Osteocyte (in vitro differentiated cells): Measurements from ENCODE around the gene SORCS3. TPM values are rescaled to one million over a fixed set of nuclear protein-coding genes. Genes with fewer than 3 reads are reported as not detected.
"Not testable (repeated sequence)": the region's sequence is repeated elsewhere in the genome, so short reads cannot be mapped to it uniquely, and the experiment has no call there.

Experiments used
- DNase-seq: peaks from one replicate; pipeline ENCODE4 v3.0.0; 2021; ENCODE audit warnings: mixed read lengths; ENCODE audit not compliant: unreplicated experiment; ENCODE audit errors: extremely low spot score
- H3K27ac Mint-ChIP-seq: one replicate; pipeline ENCODE4 v1.8.0; 2021; ENCODE audit warnings: mild to moderate bottlenecking, mixed read lengths; ENCODE audit not compliant: unreplicated experiment
- H3K27me3 Mint-ChIP-seq: one replicate; pipeline ENCODE4 v1.8.0; 2021; ENCODE audit warnings: mixed read lengths; ENCODE audit not compliant: unreplicated experiment
- H3K36me3 Mint-ChIP-seq: one replicate; pipeline ENCODE4 v1.8.0; 2021; ENCODE audit warnings: mixed read lengths; ENCODE audit not compliant: unreplicated experiment
- H3K4me1 Mint-ChIP-seq: one replicate; pipeline ENCODE4 v1.8.0; 2021; ENCODE audit warnings: mixed read lengths; ENCODE audit not compliant: unreplicated experiment
- H3K4me3 Mint-ChIP-seq: one replicate; pipeline ENCODE4 v1.8.0; 2021; ENCODE audit warnings: mild to moderate bottlenecking, moderate library complexity, mixed read lengths; ENCODE audit not compliant: unreplicated experiment
- H3K9me3 Mint-ChIP-seq: one replicate; pipeline ENCODE4 v1.8.0; 2021; ENCODE audit warnings: mixed read lengths; ENCODE audit not compliant: unreplicated experiment
- CTCF ChIP-seq: fragments of 200-600 bp; sonication (generic); IDR thresholded peaks from 2 replicates; pipeline ENCODE4 v1.5.0; 2021; ENCODE audit warnings: antibody characterized with exemption, mild to moderate bottlenecking, moderate library complexity
- total RNA-seq: library from RNA; stranded (reverse); gene quantifications from 2 replicates; pipeline ENCODE4 v1.2.1, GENCODE V29; 2021

The SORCS3 gene
- total RNA-seq, 1 donor from 2014 or later, result not detected

- Mint-ChIP-seq H3K27me3 (no peaks in the 10 kb centered on the region), H3K9me3 (peaks cover 9% of the 10 kb centered on the region)
Measured at GRCh38 chr10:104689547-104689946, 48.5 kb downstream of the SORCS3 start.

GRCh38 chr10:104690101-104690500, 49.0 kb downstream of the SORCS3 start:
- Mint-ChIP-seq H3K4me3 (no peak overlapping the region), H3K27me3 (no peaks in the 10 kb centered on the region), H3K36me3 (no peaks in the 10 kb centered on the region)

More at GRCh38 chr10:104689547-104689946, 48.5 kb downstream of the SORCS3 start:
- TF ChIP-seq CTCF, result no peak
- Mint-ChIP-seq H3K27ac (no peak overlapping the region), H3K4me3 (no peak overlapping the region), H3K4me1 (no peaks in the 10 kb centered on the region), H3K36me3 (no peaks in the 10 kb centered on the region)
- peak; percentile 57 for DNase-seq

GRCh38 chr10:104690959-104691358, 49.9 kb downstream of the SORCS3 start:
- Mint-ChIP-seq H3K4me1 (no peaks in the 10 kb centered on the region), H3K36me3 (no peaks in the 10 kb centered on the region), H3K27ac (no peak overlapping the region), H3K27me3 (no peaks in the 10 kb centered on the region), H3K4me3 (no peak overlapping the region), H3K9me3 (peaks cover 9% of the 10 kb centered on the region)
- TF ChIP-seq CTCF, result no peak
- peak; percentile 32 for DNase-seq

More at GRCh38 chr10:104690101-104690500, 49.0 kb downstream of the SORCS3 start:
- H3K9me3 Mint-ChIP-seq, result peaks cover 9% of the 10 kb centered on the region
- DNase-seq, result peak; percentile 53
- no peak overlapping the region for H3K27ac Mint-ChIP-seq
- no peak for TF ChIP-seq CTCF
- H3K4me1 Mint-ChIP-seq, result no peaks in the 10 kb centered on the region

GRCh38 chr10:104694074-104694473, 53.0 kb downstream of the SORCS3 start:
- no peaks in the 10 kb centered on the region for H3K27me3 Mint-ChIP-seq
- H3K4me3 Mint-ChIP-seq, result no peak overlapping the region
- H3K27ac Mint-ChIP-seq, result no peak overlapping the region
- no peak for TF ChIP-seq CTCF
- H3K4me1 Mint-ChIP-seq, result no peaks in the 10 kb centered on the region
- no peak for DNase-seq
- peaks cover 9% of the 10 kb centered on the region for H3K9me3 Mint-ChIP-seq
- H3K36me3 Mint-ChIP-seq, result no peaks in the 10 kb centered on the region

- not testable (repeated sequence) for H3K4me3 Mint-ChIP-seq
Measured at GRCh38 chr10:104703262-104703661, 62.2 kb downstream of the SORCS3 start.

GRCh38 chr10:104706886-104707285, 65.8 kb downstream of the SORCS3 start:
- no peaks in the 10 kb centered on the region for H3K36me3 Mint-ChIP-seq

More at GRCh38 chr10:104703262-104703661, 62.2 kb downstream of the SORCS3 start:
- not testable (repeated sequence) for H3K27ac Mint-ChIP-seq, H3K27me3 Mint-ChIP-seq, H3K9me3 Mint-ChIP-seq, H3K36me3 Mint-ChIP-seq, DNase-seq, H3K4me1 Mint-ChIP-seq

More at GRCh38 chr10:104706886-104707285, 65.8 kb downstream of the SORCS3 start:
- Mint-ChIP-seq H3K4me1 (no peaks in the 10 kb centered on the region), H3K9me3 (no peaks in the 10 kb centered on the region), H3K27ac (no peak overlapping the region), H3K4me3 (no peak overlapping the region), H3K27me3 (no peaks in the 10 kb centered on the region)
- no peak for DNase-seq
- no peak for TF ChIP-seq CTCF
